Stimulated activated CD4-positive, alpha-beta T cell treated with anti-CD3 and anti-CD28 coated beads, Interleukin-15, amount 100 ng/mL, for 48 hours (primary cell): ENCODE data around the gene MACF1.

Source experiments
- DNase-seq, 2 donors: peaks; one replicate each; pipeline ENCODE4 v3.0.0-alpha.2; 2020; ENCODE audit warnings: low read depth in 2 of 2

The MACF1 gene

GRCh38 chr1:39261712-39262221 is 57.3 kb downstream of the MACF1 start:
- no peak for DNase-seq

DNA sequence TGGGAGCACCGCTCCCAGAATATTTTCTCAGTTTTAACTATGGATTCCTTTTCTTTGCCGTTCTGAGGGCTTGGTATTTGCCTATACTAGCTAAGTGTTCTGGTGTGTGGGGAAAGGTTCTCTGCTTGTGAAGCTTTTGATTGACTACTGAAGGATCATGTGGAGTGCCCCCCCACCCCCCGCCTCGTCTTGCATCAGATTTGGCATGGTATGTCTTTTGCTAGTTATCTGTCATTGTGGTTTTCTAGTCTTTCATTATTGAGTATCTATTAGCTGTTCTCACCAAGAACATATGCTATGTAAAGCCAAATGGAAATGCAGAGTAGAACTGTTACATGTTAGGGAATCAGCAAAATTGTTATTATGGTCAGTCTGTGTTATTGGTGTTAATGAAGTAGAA is 58.3 kb downstream of the MACF1 start:
- no peak for DNase-seq

GRCh38 chr1:39266269-39266668 is 61.8 kb downstream of the MACF1 start:
- no peak for DNase-seq

DNA sequence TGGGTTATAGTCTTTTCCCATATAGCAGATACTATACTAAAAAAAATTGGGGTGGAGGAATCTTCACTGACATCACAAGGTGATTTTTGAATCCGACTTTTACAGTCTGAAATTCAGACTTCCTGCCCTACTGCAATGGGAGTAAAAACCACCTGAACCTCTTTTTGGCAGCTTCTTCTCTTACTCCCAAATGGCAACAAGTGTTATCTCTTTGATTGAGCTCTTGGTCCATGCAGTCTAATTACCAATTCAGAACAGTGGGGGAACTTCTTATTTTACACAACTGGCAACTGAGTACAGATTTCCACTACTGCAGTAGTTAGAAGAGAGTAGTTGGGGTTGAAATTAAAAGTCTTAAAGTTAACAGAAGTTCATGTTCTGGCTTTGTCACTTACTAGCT is 62.3 kb downstream of the MACF1 start:
- no peak for DNase-seq

GRCh38 chr1:39268112-39268581 is 63.7 kb downstream of the MACF1 start:
- no peak for DNase-seq

DNA sequence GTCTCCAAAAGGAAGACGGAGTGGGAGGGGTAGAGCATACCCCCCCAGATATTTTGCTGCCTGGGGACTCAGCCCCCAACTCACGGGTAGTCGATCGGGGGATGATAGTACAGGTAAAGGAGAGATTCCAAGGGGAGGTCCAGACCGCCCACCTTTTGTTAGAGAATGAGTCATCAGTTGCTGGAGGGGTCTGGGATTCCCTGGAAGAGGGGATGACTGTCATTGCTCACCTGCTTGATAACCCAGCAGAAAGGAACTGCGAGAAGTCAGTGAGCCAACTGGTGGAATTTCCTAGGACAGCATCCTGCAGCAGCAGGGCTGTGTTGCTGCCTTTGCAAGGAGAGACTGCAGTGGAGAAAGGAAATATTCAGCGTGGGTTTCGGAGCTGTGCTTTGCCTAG is 64.4 kb downstream of the MACF1 start:
- no peak for DNase-seq

- DNase-seq = no peak
Measured at GRCh38 chr1:39269349-39269748, 64.9 kb downstream of the MACF1 start.

DNA sequence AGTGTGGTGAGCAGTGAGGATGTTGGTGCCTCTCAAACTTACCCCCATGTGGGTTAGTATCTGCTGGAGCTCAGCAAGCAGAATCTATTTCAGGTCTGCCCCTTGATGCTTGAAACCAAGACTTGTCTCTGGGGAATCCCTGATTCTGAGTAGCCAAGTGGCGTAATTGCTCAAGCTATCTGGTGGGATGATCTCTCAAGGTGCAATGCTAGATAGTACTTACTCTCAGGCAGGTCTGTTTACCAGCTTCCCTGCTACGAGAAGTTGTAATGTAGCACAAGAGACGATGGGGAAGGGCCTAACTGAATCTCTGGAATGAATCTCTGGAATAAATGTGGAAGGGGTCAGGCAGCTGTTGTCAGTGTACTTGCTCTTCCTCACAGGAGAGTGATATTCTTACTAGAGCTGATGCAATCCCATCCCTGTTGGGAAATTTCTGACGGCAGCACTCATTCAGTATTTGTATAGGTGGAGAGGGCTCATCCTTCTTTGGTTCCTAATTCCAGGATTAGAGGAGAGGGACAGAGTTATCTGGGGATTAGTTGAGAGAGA is 65.4 kb downstream of the MACF1 start:
- no peak for DNase-seq

DNA sequence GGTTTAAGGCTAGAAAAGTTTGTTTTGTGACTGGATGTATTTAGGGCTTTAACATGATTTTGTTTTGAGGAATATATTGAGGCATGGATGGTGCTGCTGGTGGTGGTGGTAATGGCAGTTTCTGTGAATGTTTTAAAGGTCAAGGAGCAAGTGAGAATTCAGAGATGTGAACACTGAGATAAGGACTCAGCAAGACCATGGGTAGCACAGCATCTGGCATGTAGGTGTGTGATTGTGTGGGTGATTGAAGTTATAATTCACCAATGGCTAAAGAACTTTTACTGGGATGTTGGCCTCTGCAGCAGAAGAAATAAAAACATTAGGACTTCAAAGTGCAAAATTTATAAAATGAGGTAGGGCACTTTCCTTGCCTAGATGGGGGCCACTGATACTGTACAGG is 65.9 kb downstream of the MACF1 start:
- DNase-seq = no peak

GRCh38 chr1:39272027-39272797 is 67.7 kb downstream of the MACF1 start:
- no peak for DNase-seq

- DNase-seq = no peak
Measured at GRCh38 chr1:39272798-39273469, 68.4 kb downstream of the MACF1 start.

DNA sequence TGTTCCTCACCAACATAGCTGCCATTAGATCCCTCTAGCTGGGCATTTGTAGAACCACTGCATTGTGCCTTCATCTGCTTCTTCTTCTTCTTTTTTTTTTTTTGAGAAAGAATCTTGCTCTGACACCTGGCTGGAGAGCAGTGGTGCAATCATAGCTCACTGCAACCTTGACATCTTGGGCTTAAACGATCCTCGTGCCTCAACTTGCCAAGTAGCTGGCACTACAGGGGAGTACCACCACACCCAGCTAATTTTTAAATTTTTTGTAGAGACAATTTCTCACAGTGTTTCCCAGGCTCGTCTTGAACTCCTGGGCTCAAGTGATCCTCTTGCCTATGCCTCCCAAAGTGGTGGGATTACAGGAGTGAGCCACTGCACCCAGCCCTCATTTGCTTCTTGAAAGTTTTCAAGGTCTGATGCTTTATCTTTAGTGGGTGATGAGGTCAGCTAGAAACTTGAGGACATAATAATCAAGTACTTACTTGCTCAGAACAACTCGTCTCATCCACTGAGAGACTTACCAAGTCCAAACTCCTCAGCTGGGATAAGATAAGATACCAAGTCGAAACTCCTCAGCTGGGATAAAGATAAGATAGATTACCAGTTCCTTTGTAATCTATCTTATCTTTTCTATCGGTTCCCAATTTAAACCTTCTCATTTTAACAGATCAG is 71.5 kb downstream of the MACF1 start:
- no peak for DNase-seq

- no peak for DNase-seq
Measured at GRCh38 chr1:39277879-39278278, 73.4 kb downstream of the MACF1 start.

DNA sequence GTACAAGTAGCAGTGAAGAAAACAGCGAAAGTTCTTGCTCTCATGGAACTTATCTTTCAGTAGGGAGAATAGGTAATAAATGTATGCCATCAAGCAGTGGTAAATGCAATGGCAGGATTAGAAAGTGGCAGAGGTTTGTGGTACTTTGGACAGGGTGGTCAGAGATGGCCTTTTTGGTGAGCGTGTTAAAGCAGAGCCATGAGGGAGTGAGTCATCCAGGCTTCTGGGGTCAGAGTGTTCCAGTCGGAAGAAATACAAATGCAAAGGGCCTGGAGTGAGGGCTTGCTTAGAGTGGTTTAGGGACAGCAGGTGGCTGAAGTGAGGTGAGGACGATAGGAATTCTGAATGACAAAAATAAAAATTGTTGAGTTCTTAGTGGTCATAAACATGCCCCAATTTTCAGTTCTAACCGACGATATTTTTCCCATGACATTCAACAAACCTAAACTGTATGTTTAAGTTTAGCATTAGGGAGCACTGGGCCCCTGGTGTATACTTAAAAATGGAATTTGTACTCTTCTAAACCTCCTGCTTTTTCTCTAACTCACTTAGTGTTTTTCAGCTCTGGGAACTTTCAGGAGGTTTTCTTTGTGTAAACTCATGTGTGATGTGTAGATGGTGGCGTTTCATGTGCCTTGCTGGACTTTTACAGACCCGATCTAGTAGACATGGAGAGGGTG is 78.2 kb downstream of the MACF1 start:
- no peak for DNase-seq

GRCh38 chr1:39283858-39284257 is 79.4 kb downstream of the MACF1 start:
- DNase-seq = no peak

GRCh38 chr1:39287541-39287940 is 83.0 kb downstream of the MACF1 start:
- no peak for DNase-seq

GRCh38 chr1:39288735-39289465 is 84.4 kb downstream of the MACF1 start:
- no peak for DNase-seq

- no peak for DNase-seq
Measured at GRCh38 chr1:39292401-39292800, 87.9 kb downstream of the MACF1 start.

DNA sequence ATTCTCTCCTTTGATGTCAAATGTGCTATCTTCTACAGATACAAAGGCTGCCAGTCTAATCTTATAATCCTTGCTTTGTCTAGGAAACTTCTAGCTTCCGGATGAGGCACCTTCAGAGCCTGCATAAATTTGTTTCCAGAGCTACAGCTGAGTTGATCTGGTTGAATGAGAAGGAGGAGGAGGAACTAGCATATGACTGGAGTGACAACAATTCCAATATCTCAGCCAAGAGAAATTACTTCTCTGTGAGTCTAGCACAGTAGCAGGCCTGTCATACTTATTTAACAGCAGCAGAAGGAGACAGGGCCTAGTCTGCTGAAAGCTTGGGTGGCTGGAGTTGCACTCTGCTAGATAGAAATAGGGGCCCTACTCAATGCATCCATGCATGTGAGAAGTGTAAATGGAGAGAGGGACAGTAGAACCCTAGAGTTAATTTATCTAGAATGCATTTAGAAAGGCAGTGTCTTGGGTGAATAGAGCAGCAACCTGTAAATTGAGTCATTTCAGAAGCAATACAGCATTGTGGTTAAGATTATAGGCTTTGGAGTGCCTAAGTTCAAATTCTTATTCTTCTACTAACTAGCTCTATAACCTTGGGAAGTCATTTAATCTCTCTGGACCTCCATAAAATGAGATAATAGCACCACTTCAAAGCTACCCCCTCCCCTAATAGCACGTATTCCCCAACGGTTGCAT is 89.0 kb downstream of the MACF1 start:
- no peak for DNase-seq

- DNase-seq = no peak
Measured at GRCh38 chr1:39294531-39294930, 90.0 kb downstream of the MACF1 start.
